Natural killer cell treated with Interleukin-12 subunit alpha and Interleukin-12 subunit beta and Interleukin-15 and Interleukin-18, amount 100 ng/mL, for 72 hours (primary cell): ENCODE data around the gene BORCS5. TPM values are rescaled to one million over a fixed set of nuclear protein-coding genes. Genes with fewer than 3 reads are reported as not detected.

ENCODE experiments used
- ATAC-seq, 2 donors: fragments of 150-1000 bp; cut with Tn5 transposase in 1 of 2; sonication (Bioruptor Pico), chemical (Tn5 transposase) in 1 of 2; 2 replicates each; pipeline ENCODE4 v1.10.0; 2021
- DNase-seq: peaks from one replicate; pipeline ENCODE4 v3.0.0; 2022; ENCODE audit warnings: low spot score
- H3K27ac Mint-ChIP-seq, 2 donors: 1 replicate in 1 of 2; 2 replicates in 1 of 2; pipeline ENCODE4 v1.8.0; 2022; ENCODE audit warnings: mixed read lengths in 2 of 2, mild to moderate bottlenecking in 1 of 2, moderate library complexity in 1 of 2
- H3K27me3 Mint-ChIP-seq, 2 donors: 1 replicate in 1 of 2; 2 replicates in 1 of 2; pipeline ENCODE4 v1.8.0; 2022; ENCODE audit warnings: mixed read lengths in 2 of 2
- H3K36me3 Mint-ChIP-seq: one replicate; pipeline ENCODE4 v1.8.0; 2022; ENCODE audit warnings: mixed read lengths
- H3K4me1 Mint-ChIP-seq, 2 donors: 1 replicate in 1 of 2; 2 replicates in 1 of 2; pipeline ENCODE4 v1.8.0; 2022; ENCODE audit warnings: low read depth in 2 of 2, mixed read lengths in 2 of 2, mild to moderate bottlenecking in 1 of 2
- H3K4me3 Mint-ChIP-seq: one replicate; pipeline ENCODE4 v1.8.0; 2022; ENCODE audit warnings: mixed read lengths
- H3K9me3 Mint-ChIP-seq: 2 replicates; pipeline ENCODE4 v1.8.0; 2022; ENCODE audit warnings: mixed read lengths
- total RNA-seq, 2 donors: library from RNA; stranded (reverse); gene quantifications; one replicate each; pipeline ENCODE4 v1.2.3, GENCODE V29; 2022

Gene BORCS5
- total RNA-seq, 2 donors from 2014 or later: 19.7 to 26.9 TPM

DNA sequence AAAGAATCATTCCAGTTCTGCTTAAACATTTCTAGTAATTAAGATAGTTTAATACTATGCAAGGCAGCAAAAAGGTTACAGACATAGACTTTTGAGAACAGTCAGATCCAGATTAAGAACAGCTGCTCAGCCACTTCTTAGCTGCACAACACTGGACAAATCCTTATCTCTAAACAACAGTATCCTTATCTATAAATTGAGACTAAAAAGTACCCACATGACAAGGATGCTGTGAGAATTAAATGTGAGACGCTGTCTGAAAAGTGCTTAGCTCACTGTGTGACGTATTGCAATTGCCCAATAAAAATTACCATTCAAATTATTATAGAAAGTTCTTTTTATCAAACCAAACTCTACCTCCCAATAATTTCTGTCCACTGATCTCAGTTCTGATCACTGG lies 35.5 kb downstream of the BORCS5 start:
- H3K36me3 Mint-ChIP-seq: no peaks in the 10 kb centered on the region
- H3K4me1 Mint-ChIP-seq: peaks cover 16 to 25% of the 10 kb centered on the region in 2 donors
- peak in 1 of 2 donors; percentile 46 for ATAC-seq
- DNase-seq: no peak
- no peak overlapping the region for H3K27ac Mint-ChIP-seq
- no peak overlapping the region for H3K4me3 Mint-ChIP-seq
- H3K27me3 Mint-ChIP-seq: no peaks in the 10 kb centered on the region
- no peaks in the 10 kb centered on the region for H3K9me3 Mint-ChIP-seq

DNA sequence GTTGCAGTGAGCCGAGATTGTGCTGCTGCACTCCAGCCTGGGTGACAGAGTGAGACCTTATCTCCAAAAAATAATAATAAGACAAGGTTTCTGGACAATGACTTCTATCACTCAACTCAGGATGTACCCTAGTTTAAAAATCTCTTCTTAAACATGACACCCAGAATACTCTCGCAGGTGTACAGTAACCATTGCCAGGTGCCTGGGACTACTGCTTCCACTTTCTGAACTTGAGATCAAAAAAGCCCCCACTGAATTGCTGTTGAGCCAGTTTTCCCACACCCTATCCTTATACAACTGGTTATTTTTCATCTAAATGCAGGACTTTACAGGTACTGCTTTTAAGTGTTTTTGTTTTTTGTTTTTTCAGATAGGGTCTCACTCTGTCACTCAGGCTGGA lies 36.3 kb downstream of the BORCS5 start:
- DNase-seq (no peak), ATAC-seq (no peak)
- Mint-ChIP-seq H3K9me3 (no peaks in the 10 kb centered on the region), H3K27me3 (no peaks in the 10 kb centered on the region), H3K27ac (no peak overlapping the region), H3K4me1 (peaks cover 11 to 18% of the 10 kb centered on the region in 2 donors), H3K4me3 (no peak overlapping the region), H3K36me3 (no peaks in the 10 kb centered on the region)

DNA sequence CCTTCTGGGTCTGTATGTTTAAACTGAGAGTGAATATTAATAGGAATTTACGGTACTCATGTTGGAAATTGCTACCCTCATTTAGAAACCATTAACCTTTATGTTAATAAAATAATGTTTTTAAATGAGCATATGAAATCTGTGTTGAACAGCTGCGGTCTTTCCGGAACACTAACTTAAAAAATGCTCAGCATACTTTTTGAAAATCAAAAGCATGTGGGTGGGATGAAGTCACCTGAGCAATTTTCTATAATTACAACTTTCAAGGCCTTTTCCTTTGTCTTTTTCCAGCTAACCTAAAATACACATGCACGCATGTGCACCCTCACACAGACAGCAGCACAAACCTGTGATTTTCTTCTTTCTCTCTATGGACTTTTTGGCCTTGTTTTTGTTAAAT lies 39.8 kb downstream of the BORCS5 start:
- Mint-ChIP-seq H3K27ac (peak overlapping the region in 1 of 2 donors; percentile 23), H3K4me3 (no peak overlapping the region), H3K9me3 (no peaks in the 10 kb centered on the region), H3K4me1 (peaks cover 16 to 28% of the 10 kb centered on the region in 2 donors), H3K27me3 (no peaks in the 10 kb centered on the region), H3K36me3 (peaks cover 5% of the 10 kb centered on the region)
- ATAC-seq: no peak
- DNase-seq: no peak

DNA sequence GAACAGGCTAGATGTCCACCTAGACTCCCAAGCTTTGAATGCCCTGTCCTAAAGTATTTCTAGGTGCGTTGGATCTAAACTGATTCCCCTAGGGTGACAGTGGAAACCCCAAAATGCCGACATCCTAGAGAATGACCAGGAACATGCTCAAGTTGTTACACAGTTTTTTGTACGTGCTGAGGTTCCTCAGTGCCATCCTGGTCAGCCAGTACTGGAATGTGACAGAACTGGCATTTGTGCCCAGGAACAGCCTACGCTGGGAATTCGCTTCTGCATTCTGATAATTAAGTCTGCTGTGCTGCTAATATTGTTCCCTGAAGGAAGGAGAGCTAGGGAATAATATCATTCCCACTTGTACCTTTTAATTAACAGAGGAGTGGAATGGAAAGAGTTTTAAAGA lies 40.3 kb downstream of the BORCS5 start:
- no peak for ATAC-seq
- no peak overlapping the region for H3K4me3 Mint-ChIP-seq

DNA sequence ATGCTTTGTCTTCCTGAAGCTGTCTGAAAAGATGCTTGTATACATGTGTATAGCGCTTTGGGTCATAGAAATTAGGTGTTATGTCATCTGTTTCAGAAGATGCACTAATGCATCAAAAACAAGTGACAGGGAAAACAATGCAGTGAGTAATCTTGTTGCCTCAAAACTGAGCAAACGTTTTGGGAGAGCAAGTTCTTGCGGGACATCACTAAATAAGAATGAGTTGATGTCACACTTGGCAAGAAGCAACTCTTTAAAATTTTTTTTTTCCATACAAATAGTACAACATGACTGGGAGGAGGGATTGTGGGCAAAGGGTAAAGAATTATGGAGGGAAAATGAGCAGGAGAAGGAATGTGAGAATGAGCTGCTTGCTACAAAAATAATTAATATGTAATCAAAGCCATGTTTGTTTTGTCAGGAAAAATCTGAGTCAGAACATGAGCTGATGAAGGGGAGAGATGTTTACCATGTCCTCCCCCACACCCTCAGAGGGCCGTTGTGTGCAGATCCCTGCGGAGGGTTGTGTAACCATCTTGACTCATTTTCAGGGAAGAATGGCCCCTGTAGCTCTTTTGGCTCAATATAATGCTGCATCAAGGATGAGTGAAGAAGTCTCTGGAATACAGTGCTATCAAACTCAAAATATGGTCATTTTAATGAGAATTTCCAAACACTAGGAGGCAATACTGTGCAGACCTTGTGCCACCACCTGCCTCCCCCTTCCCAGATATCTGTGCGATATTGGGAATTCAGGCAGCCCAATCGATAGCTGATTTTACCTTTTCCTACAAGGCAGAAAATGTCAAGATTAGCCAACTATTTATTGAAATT lies 41.4 kb downstream of the BORCS5 start:
- Mint-ChIP-seq H3K4me3 (no peak overlapping the region), H3K27ac (no peak overlapping the region), H3K36me3 (peaks cover 5% of the 10 kb centered on the region), H3K4me1 (peaks cover 14 to 28% of the 10 kb centered on the region in 2 donors), H3K9me3 (no peaks in the 10 kb centered on the region), H3K27me3 (no peaks in the 10 kb centered on the region)
- DNase-seq (no peak), ATAC-seq (no peak)

More for the DNA sequence above, 40.3 kb downstream of the BORCS5 start:
- Mint-ChIP-seq H3K36me3 (peaks cover 5% of the 10 kb centered on the region), H3K27ac (peak overlapping the region in 1 of 2 donors; percentile 23), H3K9me3 (no peaks in the 10 kb centered on the region), H3K27me3 (no peaks in the 10 kb centered on the region), H3K4me1 (peaks cover 15 to 28% of the 10 kb centered on the region in 2 donors)
- no peak for DNase-seq

DNA sequence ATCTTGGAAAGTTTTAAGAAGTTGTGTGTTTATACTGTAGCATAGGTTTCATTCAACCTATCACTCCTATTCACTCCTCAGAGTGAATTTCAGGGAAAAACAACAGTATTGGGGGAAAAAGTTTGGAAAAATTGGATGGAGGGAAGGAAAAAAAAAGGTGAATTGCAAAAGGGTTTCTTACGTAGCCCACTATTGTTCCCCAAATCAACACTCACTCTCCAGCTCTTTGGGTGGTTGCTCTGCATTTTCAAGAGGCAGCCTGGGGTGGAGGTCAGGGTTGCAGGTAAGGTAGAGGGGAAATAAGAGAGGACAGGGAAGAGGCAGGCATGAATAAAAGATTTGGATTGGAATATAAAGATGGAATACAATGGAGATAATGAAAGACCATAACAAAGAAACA lies 42.3 kb downstream of the BORCS5 start:
- no peak overlapping the region for H3K27ac Mint-ChIP-seq
- H3K4me3 Mint-ChIP-seq: no peak overlapping the region
- H3K9me3 Mint-ChIP-seq: no peaks in the 10 kb centered on the region
- no peak for DNase-seq
- peaks cover 14 to 28% of the 10 kb centered on the region in 2 donors for H3K4me1 Mint-ChIP-seq
- no peak for ATAC-seq
- peaks cover 5% of the 10 kb centered on the region for H3K36me3 Mint-ChIP-seq
- H3K27me3 Mint-ChIP-seq: no peaks in the 10 kb centered on the region

DNA sequence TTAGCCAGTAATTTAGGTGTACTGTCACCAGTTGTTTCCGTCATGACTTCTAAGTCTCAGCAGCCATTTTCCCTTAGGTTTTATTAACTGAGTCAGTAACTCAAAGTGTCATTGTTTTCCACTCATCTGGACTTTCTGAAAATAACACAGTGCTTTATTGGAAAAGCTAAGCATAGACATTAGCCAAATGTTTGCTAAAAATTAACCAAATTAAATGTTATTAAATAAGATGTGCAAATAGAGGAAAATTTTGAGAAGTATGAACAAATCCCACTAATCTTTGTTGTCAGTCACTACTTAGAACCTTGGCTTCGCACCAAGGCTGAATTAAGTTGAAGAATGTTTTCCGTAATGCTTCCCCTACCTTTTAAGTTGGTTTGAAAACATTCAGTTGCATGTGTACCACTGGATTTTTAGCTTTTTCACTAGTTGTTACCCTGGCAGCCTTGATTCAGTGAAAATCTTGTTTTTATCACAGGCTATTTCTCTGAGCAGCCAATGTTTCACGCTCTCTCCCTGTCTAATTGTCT lies 43.0 kb downstream of the BORCS5 start:
- H3K4me1 Mint-ChIP-seq: peaks cover 14 to 26% of the 10 kb centered on the region in 2 donors
- H3K4me3 Mint-ChIP-seq: no peak overlapping the region
- DNase-seq (no peak), ATAC-seq (no peak)
- peaks cover 5% of the 10 kb centered on the region for H3K36me3 Mint-ChIP-seq
- H3K27ac Mint-ChIP-seq: no peak overlapping the region
- no peaks in the 10 kb centered on the region for H3K9me3 Mint-ChIP-seq
- no peaks in the 10 kb centered on the region for H3K27me3 Mint-ChIP-seq

DNA sequence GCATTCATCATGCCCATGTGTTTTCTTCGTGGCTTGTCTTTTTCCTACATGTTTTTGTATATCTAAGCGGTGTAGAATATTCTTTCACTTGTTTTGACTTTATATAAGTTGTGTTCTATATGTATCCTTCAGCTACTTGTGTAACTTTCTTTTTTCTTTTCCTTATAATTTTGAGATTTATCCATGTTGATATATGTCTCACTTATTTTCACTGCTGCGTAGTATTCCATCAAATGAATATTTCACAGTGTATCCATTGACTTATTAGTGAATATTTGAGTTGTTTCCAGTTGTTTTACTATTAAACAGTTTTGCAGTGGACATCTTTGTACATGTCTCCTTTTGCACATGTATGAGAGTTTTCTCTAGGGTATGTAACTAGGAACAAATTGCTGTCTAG lies 43.9 kb downstream of the BORCS5 start:
- Mint-ChIP-seq H3K4me1 (peaks cover 10 to 19% of the 10 kb centered on the region in 2 donors), H3K4me3 (no peak overlapping the region), H3K27me3 (no peaks in the 10 kb centered on the region), H3K9me3 (no peaks in the 10 kb centered on the region), H3K36me3 (peaks cover 5% of the 10 kb centered on the region), H3K27ac (no peak overlapping the region)
- ATAC-seq: no peak
- no peak for DNase-seq

DNA sequence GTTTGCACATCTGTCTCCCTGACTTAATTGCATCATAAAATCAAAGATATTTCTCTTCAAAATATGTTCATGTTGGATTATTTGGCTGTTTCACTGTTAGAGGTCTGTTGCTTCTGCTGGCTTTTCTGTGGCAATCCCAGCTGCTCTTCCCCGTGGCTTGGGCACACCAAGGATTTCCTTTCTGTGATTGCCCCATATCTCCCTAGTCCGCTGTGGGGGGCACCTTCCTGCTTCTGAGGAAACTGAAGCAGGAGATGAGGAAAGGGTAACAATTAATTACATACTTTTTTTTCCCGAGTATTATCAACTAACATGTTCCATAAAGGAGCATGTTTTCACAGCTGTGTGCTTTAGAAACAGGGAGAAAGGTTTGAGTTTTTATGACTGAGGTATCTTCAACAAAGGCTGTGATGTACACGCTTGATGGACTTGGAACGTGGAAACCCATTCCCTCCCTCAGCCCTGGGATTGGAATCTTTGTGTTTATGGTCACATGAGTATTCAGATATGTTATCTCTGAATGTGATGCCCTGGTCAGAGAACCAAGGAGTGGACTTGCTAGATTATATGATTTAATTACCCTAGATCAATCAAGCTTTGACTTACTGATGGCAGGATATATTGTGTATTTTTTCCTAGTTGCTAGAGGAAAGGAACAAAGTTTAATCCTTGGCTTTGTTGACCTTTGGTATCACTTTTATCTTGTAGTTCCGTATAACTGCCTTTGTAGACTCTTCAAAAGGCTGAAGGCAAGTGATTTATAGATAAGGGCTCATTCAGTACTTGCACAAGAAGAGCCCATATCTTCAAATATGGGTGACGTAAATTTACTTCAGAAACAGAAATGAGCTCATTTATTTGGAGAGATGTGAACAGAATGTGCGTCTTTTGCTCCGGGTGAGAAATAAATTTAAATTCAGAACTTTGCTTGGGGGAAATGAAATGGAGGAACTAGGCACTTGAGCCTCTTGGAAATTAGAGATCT lies 46.7 kb downstream of the BORCS5 start:
- DNase-seq: no peak
- Mint-ChIP-seq H3K36me3 (peaks cover 5% of the 10 kb centered on the region), H3K9me3 (no peaks in the 10 kb centered on the region), H3K4me1 (peaks cover 18 to 31% of the 10 kb centered on the region in 2 donors), H3K4me3 (no peak overlapping the region), H3K27me3 (no peaks in the 10 kb centered on the region), H3K27ac (peak overlapping the region; percentile 4 to 26)
- peak in 1 of 2 donors; percentile 17 for ATAC-seq

DNA sequence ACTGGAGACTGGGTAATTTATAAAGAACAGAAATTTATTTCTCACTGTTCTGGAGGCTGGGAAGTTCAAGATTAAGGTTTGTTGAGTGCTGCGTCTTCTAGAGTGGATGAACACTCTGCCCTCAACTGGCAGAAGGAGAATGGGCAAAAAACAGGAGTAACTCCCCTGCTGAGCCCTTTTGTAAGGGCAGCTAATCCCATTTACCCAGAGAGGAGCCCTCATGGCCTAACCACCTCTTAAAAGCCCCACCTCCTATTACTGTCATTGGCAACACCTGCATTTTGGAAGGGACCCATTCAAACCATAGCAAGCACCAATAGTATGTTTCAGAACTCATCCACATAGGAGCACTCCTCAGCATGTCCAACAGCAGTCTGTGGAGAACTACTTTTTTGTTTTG lies 47.4 kb downstream of the BORCS5 start:
- Mint-ChIP-seq H3K27ac (peak overlapping the region; percentile 4 to 26), H3K27me3 (no peaks in the 10 kb centered on the region), H3K4me3 (no peak overlapping the region), H3K36me3 (peaks cover 5% of the 10 kb centered on the region), H3K4me1 (peaks cover 20 to 34% of the 10 kb centered on the region in 2 donors), H3K9me3 (no peaks in the 10 kb centered on the region)
- DNase-seq (no peak), ATAC-seq (no peak)

DNA sequence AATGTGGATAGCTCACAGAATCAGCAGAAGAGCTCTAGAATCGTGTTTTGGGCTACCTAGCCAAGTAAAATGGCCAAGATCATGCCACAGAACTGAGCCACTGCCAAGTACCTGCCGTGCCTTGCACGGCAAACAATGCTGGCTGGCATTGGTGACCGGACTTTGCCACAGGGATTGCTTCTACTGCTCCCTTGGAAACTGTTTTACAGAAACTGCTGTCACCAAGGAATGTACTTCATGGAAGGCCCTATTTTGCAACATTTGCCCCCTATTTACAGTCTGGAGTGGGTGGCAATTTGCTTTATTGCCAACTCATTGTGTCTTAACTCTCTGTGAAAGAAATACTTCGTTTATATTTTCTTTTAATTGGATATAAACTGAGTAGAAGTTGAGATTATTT lies 49.0 kb downstream of the BORCS5 start:
- Mint-ChIP-seq H3K9me3 (no peaks in the 10 kb centered on the region), H3K27ac (no peak overlapping the region), H3K36me3 (peaks cover 6% of the 10 kb centered on the region), H3K4me1 (peaks cover 16 to 29% of the 10 kb centered on the region in 2 donors), H3K4me3 (no peak overlapping the region), H3K27me3 (no peaks in the 10 kb centered on the region)
- ATAC-seq (no peak), DNase-seq (no peak)

DNA sequence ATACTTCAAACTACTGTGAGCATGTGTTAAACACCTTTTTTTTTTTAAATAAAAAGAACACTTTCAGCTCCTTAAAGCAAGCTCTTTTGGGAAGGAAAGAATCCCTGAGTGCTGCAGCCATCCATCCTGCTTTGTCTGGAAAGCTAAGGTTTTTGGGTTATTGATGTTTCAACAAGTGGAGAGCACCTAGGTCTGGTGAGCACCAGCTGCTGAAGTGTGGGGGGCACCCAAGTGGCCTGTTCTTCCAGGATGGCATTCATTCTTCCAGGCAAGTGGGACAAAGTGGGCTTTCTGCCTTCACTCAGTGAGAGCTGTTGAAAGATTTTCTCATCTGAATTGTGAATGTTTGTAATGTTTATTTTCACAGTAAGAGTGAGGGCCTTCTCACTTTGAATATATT lies 49.9 kb downstream of the BORCS5 start:
- H3K4me3 Mint-ChIP-seq: no peak overlapping the region
- H3K9me3 Mint-ChIP-seq: no peaks in the 10 kb centered on the region
- H3K27ac Mint-ChIP-seq: peak overlapping the region; percentile 56 to 84
- H3K36me3 Mint-ChIP-seq: peaks cover 9% of the 10 kb centered on the region
- peaks cover 20 to 31% of the 10 kb centered on the region in 2 donors for H3K4me1 Mint-ChIP-seq
- DNase-seq (no peak), ATAC-seq (no peak)
- no peaks in the 10 kb centered on the region for H3K27me3 Mint-ChIP-seq

DNA sequence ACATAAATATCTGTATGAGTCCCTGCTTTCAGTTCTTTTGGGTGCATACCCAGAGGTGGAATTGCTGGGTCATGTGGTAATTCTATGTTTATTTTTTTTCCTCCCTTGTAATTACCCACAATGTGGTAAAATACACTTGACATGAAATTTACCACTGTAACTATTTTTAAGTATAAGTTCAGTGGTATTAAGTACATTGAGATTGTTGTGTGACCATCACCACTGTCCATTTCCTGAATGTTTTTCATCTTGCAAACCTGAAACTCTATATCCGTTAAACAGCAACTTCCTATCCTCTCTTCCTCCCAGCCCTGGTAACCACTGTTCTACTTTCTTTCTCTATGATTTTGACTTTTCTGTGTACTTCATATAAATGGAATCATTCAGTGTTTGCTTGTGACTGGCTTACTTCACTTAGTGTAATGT lies 51.4 kb downstream of the BORCS5 start:
- peak overlapping the region; percentile 84 to 85 for H3K27ac Mint-ChIP-seq
- H3K27me3 Mint-ChIP-seq: no peaks in the 10 kb centered on the region
- ATAC-seq: peak; percentile 75 to 90
- no peak for DNase-seq
- H3K36me3 Mint-ChIP-seq: peaks cover 9% of the 10 kb centered on the region
- peak overlapping the region; percentile 59 for H3K4me3 Mint-ChIP-seq
- H3K9me3 Mint-ChIP-seq: no peaks in the 10 kb centered on the region
- H3K4me1 Mint-ChIP-seq: peaks cover 20 to 38% of the 10 kb centered on the region in 2 donors
